Duodenal mucosa (tissue), 2 donors: ENCODE results near the gene FAM229B.

Experiments
- H3K27ac ChIP-seq: one replicate; pipeline ENCODE4 v1.7.0; 2013; ENCODE audit warnings: low read depth, low read length
- H3K27me3 ChIP-seq, 2 donors: one replicate each; pipeline ENCODE4 v1.7.0; 2013; ENCODE audit warnings: low read length in 2 of 2, control low read depth in 1 of 2; ENCODE audit not compliant: insufficient read depth in 2 of 2, control insufficient read depth in 1 of 2
- H3K36me3 ChIP-seq, 2 donors: one replicate each; pipeline ENCODE4 v1.7.0; 2013; ENCODE audit warnings: low read length in 2 of 2, control low read depth in 1 of 2; ENCODE audit not compliant: insufficient read depth in 2 of 2, control insufficient read depth in 1 of 2
- H3K4me1 ChIP-seq, 2 donors: one replicate each; pipeline ENCODE4 v1.7.0; 2013; ENCODE audit warnings: low read length in 2 of 2, control low read depth in 1 of 2; ENCODE audit not compliant: insufficient read depth in 2 of 2, control insufficient read depth in 1 of 2
- H3K4me3 ChIP-seq, 2 donors: one replicate each; pipeline ENCODE4 v1.7.0; 2013; ENCODE audit warnings: low read length in 2 of 2, low read depth in 1 of 2
- H3K9ac ChIP-seq, 2 donors: one replicate each; pipeline ENCODE4 v1.7.0; 2013; ENCODE audit warnings: low read length in 2 of 2, low read depth in 1 of 2
- H3K9me3 ChIP-seq, 2 donors: one replicate each; pipeline ENCODE4 v1.7.0; 2013; ENCODE audit warnings: low read length in 2 of 2, control low read depth in 1 of 2; ENCODE audit not compliant: control insufficient read depth in 1 of 2

FAM229B gene

DNA sequence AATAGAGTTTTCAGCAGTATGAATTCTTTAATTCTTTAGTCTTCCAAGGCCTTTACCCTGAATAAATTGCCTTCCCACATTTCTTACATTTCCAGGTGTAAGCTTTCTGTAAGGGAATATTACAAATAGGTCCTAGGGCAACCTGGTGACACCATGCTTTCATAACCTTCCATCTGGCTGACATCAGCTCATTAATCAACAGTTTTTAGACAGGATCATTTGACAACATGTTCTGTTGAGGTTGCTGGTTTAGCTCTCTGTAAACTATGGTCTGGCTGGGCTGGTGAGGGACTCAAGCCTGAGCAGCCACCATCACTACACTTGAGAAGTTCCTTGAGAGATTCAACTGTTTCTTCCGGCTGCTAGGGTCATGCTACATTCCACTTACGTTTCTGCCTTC, 19.2 kb downstream of the FAM229B start:
- no peak overlapping the region for H3K9ac ChIP-seq
- peaks cover 0 to 3% of the 10 kb centered on the region in 2 donors for H3K36me3 ChIP-seq
- H3K4me1 ChIP-seq, result no peaks in the 10 kb centered on the region
- H3K9me3 ChIP-seq, result no peaks in the 10 kb centered on the region
- no peak overlapping the region for H3K27ac ChIP-seq
- H3K27me3 ChIP-seq, result no peaks in the 10 kb centered on the region
- H3K4me3 ChIP-seq, result no peak overlapping the region

DNA sequence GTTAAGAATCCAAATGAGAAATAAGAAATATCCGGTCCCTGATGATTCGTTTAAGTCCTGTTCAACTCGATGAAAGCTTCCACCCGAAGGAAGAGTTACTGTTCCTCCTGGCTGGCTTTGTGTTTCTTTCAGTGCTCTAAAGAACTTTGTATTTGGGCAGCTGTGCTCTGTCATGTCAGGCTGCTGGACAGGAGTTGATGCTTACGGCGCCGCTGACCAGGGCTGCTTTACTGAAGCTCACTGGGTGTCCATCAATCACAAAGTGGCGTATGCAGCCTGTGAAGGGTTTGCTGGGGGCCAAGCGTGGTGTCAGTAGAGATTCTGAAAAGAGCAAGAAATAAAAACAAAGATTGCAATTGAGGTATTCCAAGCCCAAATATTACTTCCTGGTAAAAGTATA, 21.9 kb downstream of the FAM229B start:
- Histone ChIP-seq H3K9ac (no peak overlapping the region), H3K9me3 (no peaks in the 10 kb centered on the region), H3K4me3 (no peak overlapping the region), H3K27ac (no peak overlapping the region), H3K36me3 (peaks cover 0 to 7% of the 10 kb centered on the region in 2 donors), H3K4me1 (no peaks in the 10 kb centered on the region), H3K27me3 (no peaks in the 10 kb centered on the region)

DNA sequence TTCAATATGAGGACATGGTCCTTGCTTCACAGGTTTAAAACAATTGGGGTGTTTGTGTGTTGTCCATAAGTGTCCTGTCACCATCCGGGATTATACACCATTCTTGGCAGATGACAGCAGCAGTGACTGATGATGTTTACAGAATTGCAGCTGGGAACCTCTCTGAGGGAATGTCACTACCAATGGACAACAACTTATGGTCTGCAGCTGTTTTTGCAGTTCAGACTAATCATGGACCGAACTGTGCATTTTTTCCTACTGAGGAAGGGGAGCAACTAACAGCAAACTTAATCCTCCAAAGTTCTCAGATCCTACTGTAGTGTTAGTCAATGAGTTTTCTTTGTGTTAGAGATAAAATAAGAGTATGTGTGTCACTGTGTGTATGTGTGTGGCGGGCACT, 26.0 kb downstream of the FAM229B start:
- Histone ChIP-seq H3K9me3 (no peaks in the 10 kb centered on the region), H3K27ac (no peak overlapping the region), H3K4me1 (no peaks in the 10 kb centered on the region), H3K36me3 (peaks cover 0 to 9% of the 10 kb centered on the region in 2 donors), H3K9ac (no peak overlapping the region), H3K4me3 (no peak overlapping the region), H3K27me3 (no peaks in the 10 kb centered on the region)

DNA sequence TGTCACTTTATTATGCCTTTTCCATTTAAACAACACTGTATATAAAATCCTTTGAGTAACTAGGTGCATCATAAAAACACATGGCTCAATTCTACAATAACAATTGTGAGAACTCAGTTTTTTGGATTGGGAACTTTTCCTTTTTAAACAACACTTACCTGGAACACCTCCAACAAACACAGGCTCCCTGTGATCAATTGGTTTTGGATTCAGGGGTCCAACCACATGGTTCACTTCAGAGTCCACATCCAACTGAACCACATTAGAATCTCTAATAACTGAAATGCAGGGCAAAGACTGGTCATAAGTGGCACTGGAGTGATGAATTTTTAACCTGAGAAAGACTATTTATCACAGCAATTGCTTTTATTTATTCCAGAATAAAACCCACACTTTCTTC, 26.5 kb downstream of the FAM229B start:
- Histone ChIP-seq H3K9me3 (no peaks in the 10 kb centered on the region), H3K9ac (no peak overlapping the region), H3K4me3 (no peak overlapping the region), H3K36me3 (peaks cover 0 to 9% of the 10 kb centered on the region in 2 donors), H3K4me1 (no peaks in the 10 kb centered on the region), H3K27me3 (no peaks in the 10 kb centered on the region), H3K27ac (no peak overlapping the region)

DNA sequence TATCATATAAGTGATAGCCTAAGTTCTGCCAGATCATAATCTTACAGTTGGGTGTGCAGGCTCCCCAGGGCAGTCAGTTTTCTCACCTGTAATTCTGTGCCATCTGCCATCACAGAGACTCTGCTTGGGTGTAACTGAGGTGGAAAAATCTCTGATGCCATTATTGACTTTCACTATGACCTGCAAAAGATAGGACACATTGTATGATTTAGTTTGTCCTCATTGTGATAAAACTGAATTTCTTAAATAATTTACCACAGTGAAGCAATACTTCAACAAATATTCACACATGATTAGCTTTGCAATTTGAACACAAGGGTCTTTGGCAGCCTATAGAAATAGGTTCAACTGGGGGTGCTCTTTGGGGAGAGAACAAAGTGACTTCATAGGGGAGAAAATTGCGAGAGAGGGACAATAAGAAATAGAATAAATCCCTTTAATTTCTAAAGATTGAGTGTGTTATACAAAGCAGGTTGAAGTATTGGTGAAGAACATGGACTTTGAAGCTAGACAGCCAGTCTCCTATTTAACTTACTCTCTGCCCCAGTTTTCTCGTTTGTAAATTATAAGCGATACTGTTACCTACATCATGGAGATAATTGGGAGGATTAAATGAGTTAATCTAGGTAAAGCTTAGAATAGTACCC, 27.3 kb downstream of the FAM229B start:
- H3K4me1 ChIP-seq, result no peaks in the 10 kb centered on the region
- no peaks in the 10 kb centered on the region for H3K27me3 ChIP-seq
- no peaks in the 10 kb centered on the region for H3K9me3 ChIP-seq
- H3K4me3 ChIP-seq, result no peak overlapping the region
- H3K36me3 ChIP-seq, result peaks cover 0 to 9% of the 10 kb centered on the region in 2 donors
- no peak overlapping the region for H3K27ac ChIP-seq
- no peak overlapping the region for H3K9ac ChIP-seq

DNA sequence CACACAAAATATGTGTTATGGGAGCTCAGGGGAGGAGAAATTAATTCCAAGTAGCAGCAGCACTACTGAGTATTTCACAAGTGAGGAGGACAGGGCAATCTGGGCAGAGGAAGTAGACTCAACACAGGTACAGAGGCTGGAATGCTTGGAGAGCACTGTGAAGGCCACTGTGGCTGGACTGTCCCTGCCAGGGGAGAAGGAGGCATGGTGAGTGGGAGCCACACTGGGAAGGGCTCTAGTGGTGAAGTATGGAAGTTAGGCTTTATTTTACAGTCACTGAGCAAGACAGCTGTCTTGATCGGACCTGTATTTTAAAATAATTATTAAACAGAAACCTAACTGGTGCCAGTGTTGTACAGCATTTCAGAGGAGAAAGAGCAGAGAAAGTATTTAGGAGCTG, 28.8 kb downstream of the FAM229B start:
- Histone ChIP-seq H3K27me3 (no peaks in the 10 kb centered on the region), H3K9ac (no peak overlapping the region), H3K4me1 (no peaks in the 10 kb centered on the region), H3K4me3 (no peak overlapping the region), H3K27ac (no peak overlapping the region), H3K9me3 (no peaks in the 10 kb centered on the region), H3K36me3 (peaks cover 0 to 9% of the 10 kb centered on the region in 2 donors)

DNA sequence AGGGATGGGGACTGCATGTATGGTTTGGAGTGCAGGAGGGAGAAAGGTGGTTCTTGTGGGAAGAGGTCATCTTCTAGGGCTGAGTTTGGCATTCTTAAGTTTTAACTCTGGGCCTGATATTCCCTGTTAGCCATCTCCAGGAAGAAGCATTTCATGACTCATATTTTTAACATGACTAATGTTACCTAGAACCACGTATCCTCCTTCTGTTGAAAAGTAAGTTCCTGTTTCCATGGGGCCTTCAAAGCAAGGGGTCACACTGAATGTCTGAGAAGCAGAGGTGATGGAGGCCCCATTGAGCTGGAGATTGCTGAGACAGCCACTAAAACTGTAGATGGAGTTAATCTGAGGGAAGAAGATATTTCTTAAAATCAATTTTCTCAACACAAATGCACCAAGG, 30.2 kb downstream of the FAM229B start:
- peaks cover 0 to 9% of the 10 kb centered on the region in 2 donors for H3K36me3 ChIP-seq
- H3K27ac ChIP-seq, result no peak overlapping the region
- no peaks in the 10 kb centered on the region for H3K4me1 ChIP-seq
- H3K9me3 ChIP-seq, result no peaks in the 10 kb centered on the region
- H3K27me3 ChIP-seq, result no peaks in the 10 kb centered on the region
- no peak overlapping the region for H3K9ac ChIP-seq
- H3K4me3 ChIP-seq, result no peak overlapping the region

DNA sequence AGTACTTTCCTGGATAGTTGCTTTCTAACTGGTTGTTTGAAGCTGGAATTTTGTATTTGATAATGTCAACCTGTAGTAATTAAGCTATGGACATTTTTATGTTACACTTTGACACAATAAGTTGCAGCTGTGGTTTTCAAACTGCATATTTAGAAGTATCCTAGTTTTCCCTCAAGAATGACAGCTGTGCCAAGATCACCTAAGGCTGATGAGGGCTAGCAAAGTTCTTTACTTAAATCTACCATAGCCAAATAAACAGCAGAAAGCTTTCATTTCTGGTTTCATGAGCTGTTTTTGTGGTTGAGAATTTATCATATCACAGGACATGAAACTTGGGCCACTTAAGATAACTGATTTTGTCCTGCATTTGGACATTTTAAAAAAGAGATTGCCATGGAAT, 30.6 kb downstream of the FAM229B start:
- H3K27ac ChIP-seq, result no peak overlapping the region
- H3K4me1 ChIP-seq, result no peaks in the 10 kb centered on the region
- H3K9me3 ChIP-seq, result no peaks in the 10 kb centered on the region
- H3K27me3 ChIP-seq, result no peaks in the 10 kb centered on the region
- H3K36me3 ChIP-seq, result peaks cover 0 to 9% of the 10 kb centered on the region in 2 donors
- no peak overlapping the region for H3K4me3 ChIP-seq
- H3K9ac ChIP-seq, result no peak overlapping the region

DNA sequence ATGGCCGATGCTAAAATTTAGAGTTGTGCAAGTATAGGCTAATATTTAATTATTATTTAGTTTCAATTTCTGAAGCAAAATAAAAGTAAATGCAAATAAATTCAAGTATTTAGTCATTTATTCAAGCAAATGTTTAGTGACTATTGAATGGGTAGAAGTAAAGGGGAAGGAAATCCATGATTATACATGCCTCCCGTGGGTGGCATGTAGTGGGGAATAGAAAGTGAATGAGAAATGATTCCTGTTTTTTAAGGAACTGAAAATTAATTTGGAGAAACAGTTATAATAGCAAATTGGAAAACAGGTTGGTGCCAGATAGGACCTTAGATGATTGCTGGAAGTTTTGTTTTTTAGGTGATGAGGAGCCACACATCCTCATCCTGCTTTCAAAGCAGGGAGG, 35.4 kb downstream of the FAM229B start:
- H3K36me3 ChIP-seq, result no peaks in the 10 kb centered on the region
- no peaks in the 10 kb centered on the region for H3K27me3 ChIP-seq
- no peaks in the 10 kb centered on the region for H3K4me1 ChIP-seq
- no peak overlapping the region for H3K9ac ChIP-seq
- no peaks in the 10 kb centered on the region for H3K9me3 ChIP-seq
- H3K4me3 ChIP-seq, result no peak overlapping the region
- H3K27ac ChIP-seq, result no peak overlapping the region

DNA sequence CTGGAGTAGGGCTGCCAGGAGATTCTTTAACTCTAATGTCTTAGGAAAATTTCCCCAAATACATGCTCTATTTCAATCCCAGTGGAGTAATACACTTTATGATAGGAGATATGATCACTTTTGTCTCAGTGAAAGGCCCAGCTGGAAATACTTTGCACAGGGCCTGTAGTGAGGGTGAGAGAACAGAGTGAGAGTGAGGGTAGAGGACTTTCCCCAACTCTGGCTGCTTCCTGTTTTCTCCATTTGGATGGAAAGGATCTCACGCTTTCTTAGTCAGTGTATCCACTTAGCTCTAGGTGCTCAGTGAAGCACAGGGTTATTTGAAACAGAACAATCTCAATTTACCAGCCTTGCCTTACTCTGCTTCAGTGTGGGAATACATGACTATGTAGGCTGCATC, 36.6 kb downstream of the FAM229B start:
- Histone ChIP-seq H3K4me1 (no peaks in the 10 kb centered on the region), H3K9me3 (no peaks in the 10 kb centered on the region), H3K27ac (no peak overlapping the region), H3K27me3 (no peaks in the 10 kb centered on the region), H3K9ac (no peak overlapping the region), H3K36me3 (no peaks in the 10 kb centered on the region), H3K4me3 (no peak overlapping the region)

DNA sequence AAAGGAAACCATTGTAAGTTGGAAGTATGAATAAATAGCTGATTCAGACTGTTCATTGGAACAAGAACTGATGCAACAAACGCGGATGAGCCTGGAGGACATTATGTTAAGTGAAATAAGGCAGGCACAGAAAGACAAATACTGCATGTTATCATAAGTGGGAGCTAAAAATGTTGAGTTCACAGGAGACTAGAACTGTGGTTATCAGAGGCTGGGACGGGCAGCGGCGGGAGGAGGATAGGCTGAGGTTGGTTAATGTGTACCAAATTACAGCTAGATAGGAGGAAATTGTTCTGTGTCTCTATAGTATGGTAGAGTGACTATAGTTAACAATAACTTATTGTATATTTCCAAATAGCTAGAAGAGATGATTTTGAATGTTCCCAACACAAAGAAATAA, 40.8 kb downstream of the FAM229B start:
- Histone ChIP-seq H3K27me3 (no peaks in the 10 kb centered on the region), H3K4me3 (no peak overlapping the region), H3K36me3 (no peaks in the 10 kb centered on the region), H3K27ac (no peak overlapping the region), H3K9me3 (no peaks in the 10 kb centered on the region), H3K9ac (no peak overlapping the region), H3K4me1 (no peaks in the 10 kb centered on the region)
